Activated CD4-positive, alpha-beta memory T cell treated with anti-CD3 and anti-CD28 coated beads, Interleukin-2, amount 10 ng/mL, durations not matched to agents 7 days and 5 days (primary cell): ENCODE results near the gene TBCD. TPM values are rescaled to one million over a fixed set of nuclear protein-coding genes. Genes with fewer than 3 reads are reported as not detected.
"Not testable (repeated sequence)": the region's sequence is repeated elsewhere in the genome, so short reads cannot be mapped to it uniquely, and the experiment has no call there.

ENCODE experiments used
- CTCF ChIA-PET: fragments of 350-600 bp; sonication (Branson Sonifier 250); formaldehyde crosslinking; loops from one replicate; lab custom pipeline; 2021; ENCODE audit warnings: antibody characterized with exemption, inconsistent platforms; lab: Charles Lee
- POLR2A ChIA-PET: fragments of 350-600 bp; sonication (Branson Sonifier 250); formaldehyde crosslinking; loops from one replicate; lab custom pipeline; 2021; ENCODE audit warnings: antibody characterized with exemption; lab: Charles Lee
- DNase-seq: peaks from one replicate; pipeline ENCODE4 v3.0.0-alpha.2; 2020
- H3K27ac Mint-ChIP-seq: one replicate; pipeline ENCODE4 v1.8.0; 2021; ENCODE audit warnings: mild to moderate bottlenecking, mixed read lengths
- H3K27me3 Mint-ChIP-seq: one replicate; pipeline ENCODE4 v1.8.0; 2021; ENCODE audit warnings: mixed read lengths
- H3K36me3 Mint-ChIP-seq: one replicate; pipeline ENCODE4 v1.8.0; 2021; ENCODE audit warnings: low read depth, mixed read lengths
- H3K4me1 Mint-ChIP-seq: one replicate; pipeline ENCODE4 v1.8.0; 2021; ENCODE audit warnings: mixed read lengths
- H3K4me3 Mint-ChIP-seq: one replicate; pipeline ENCODE4 v1.8.0; 2021; ENCODE audit warnings: mild to moderate bottlenecking, mixed read lengths
- H3K9me3 Mint-ChIP-seq: one replicate; pipeline ENCODE4 v1.8.0; 2021; ENCODE audit warnings: mixed read lengths
- total RNA-seq, 2 experiments: library from RNA; stranded (reverse); gene quantifications; one replicate each; pipeline ENCODE4 v1.2.3, GENCODE V29; 2021

Gene TBCD
- total RNA-seq, 2 experiments from 2014 or later: 133 to 135 TPM

DNA sequence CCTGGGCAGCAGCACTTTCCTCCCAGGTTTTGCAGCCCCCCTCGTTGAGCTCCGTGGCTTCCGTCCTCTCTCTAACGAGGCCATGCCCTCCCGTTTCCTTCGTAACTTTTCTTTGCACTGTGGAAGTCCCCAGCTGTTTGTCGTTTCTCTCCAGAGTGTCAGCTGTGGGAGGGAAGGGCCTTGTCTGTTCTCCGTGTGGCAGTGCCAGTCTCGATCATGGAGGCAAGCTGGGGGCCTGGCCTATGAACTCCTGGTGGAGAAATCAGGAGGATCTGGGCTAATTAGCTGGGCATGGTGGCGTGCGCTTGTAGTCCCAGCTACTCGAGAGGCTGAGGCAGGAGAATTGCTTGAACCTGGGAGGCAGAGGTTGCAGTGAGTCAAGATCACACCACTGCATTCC, 28.3 kb downstream of the TBCD start:
- DNase-seq: no peak
- no peak overlapping the region for H3K4me3 Mint-ChIP-seq
- H3K9me3 Mint-ChIP-seq: no peaks in the 10 kb centered on the region
- peaks cover 21% of the 10 kb centered on the region for H3K36me3 Mint-ChIP-seq
- no peak overlapping the region for H3K27ac Mint-ChIP-seq
- CTCF ChIA-PET: interaction anchor here (0.6 to 1.6 kb wide), 4 partner anchors 85 to 299 kb away, joined by 3 to 4 read pairs (median 4); no protein-coding TSS in a partner anchor
- POLR2A ChIA-PET: no interaction called here
- H3K4me1 Mint-ChIP-seq: peaks cover 15% of the 10 kb centered on the region
- no peaks in the 10 kb centered on the region for H3K27me3 Mint-ChIP-seq

GRCh38 chr17:82780971-82781893, 29.4 kb downstream of the TBCD start:
- POLR2A ChIA-PET: interaction anchor here (1.0 kb wide), 1 partner anchor 56 kb away, joined by 3 read pairs; no protein-coding TSS in a partner anchor
- CTCF ChIA-PET: interaction anchor here (0.7 to 1.6 kb wide), 17 partner anchors 13 to 420 kb away, joined by 3 to 15 read pairs (median 4); no protein-coding TSS in a partner anchor
- no peaks in the 10 kb centered on the region for H3K9me3 Mint-ChIP-seq

GRCh38 chr17:82781894-82782274, 30.0 kb downstream of the TBCD start:
- ChIA-PET POLR2A (interaction anchor here (0.9 to 1.0 kb wide), 2 partner anchors 56 to 82 kb away, joined by 3 to 4 read pairs; no protein-coding TSS in a partner anchor), CTCF (interaction anchor here (0.6 to 1.5 kb wide), 21 partner anchors 12 to 419 kb away, joined by 3 to 15 read pairs (median 4); partner anchors contain the start of gene FN3KRP)
- Mint-ChIP-seq H3K4me1 (peaks cover 12% of the 10 kb centered on the region), H3K27me3 (no peaks in the 10 kb centered on the region), H3K9me3 (no peaks in the 10 kb centered on the region), H3K27ac (peak overlapping the region; percentile 12), H3K4me3 (no peak overlapping the region), H3K36me3 (peaks cover 21% of the 10 kb centered on the region)
- peak; percentile 89 for DNase-seq

More at GRCh38 chr17:82780971-82781893, 29.4 kb downstream of the TBCD start:
- Mint-ChIP-seq H3K36me3 (peaks cover 21% of the 10 kb centered on the region), H3K4me1 (peaks cover 12% of the 10 kb centered on the region), H3K27me3 (no peaks in the 10 kb centered on the region), H3K4me3 (no peak overlapping the region), H3K27ac (peak overlapping the region; percentile 12)
- DNase-seq: no peak

DNA sequence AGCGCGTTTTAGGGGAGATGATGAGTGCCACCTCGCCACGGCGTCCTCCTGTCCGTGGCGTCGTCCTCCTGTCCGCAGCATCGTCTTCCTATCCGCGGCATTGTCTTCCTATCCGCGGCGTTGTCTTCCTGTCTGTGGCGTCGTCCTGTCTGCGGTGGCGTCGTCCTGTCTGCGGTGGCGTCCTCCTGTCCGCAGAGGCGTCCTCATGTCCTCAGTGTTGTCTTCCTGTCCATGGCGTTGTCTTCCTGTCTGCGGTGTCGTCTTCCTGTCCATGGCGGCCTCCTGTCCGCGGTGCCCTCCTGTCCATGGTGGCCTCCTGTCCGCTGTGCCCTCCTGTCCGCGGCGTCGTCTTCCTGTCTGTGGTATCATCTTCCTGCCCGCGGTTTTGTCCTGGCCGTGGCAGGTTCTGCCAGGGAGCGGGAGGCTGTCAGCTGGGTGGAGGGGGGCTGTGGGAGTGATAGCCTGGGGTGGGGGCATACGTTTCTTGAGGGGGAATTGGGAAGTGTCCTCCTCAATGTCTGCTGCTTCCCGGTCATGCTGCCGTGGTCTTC, 30.9 kb downstream of the TBCD start:
- ChIA-PET CTCF (interaction anchor here (0.9 to 1.5 kb wide), 3 partner anchors 11 to 301 kb away, joined by 3 to 4 read pairs (median 3); no protein-coding TSS in a partner anchor), POLR2A (interaction anchor here (0.9 kb wide), 1 partner anchor 81 kb away, joined by 4 read pairs; no protein-coding TSS in a partner anchor)
- Mint-ChIP-seq H3K4me1 (peaks cover 12% of the 10 kb centered on the region), H3K36me3 (peaks cover 17% of the 10 kb centered on the region), H3K27me3 (no peaks in the 10 kb centered on the region), H3K4me3 (no peak overlapping the region), H3K9me3 (no peaks in the 10 kb centered on the region), H3K27ac (no peak overlapping the region)
- DNase-seq: no peak

GRCh38 chr17:82783498-82783897, 31.6 kb downstream of the TBCD start:
- Mint-ChIP-seq H3K27ac (no peak overlapping the region), H3K4me1 (peaks cover 12% of the 10 kb centered on the region), H3K4me3 (no peak overlapping the region), H3K36me3 (peaks cover 17% of the 10 kb centered on the region), H3K27me3 (no peaks in the 10 kb centered on the region), H3K9me3 (no peaks in the 10 kb centered on the region)
- DNase-seq: no peak
- CTCF ChIA-PET: no interaction called here
- POLR2A ChIA-PET: no interaction called here

- peaks cover 12% of the 10 kb centered on the region for H3K4me1 Mint-ChIP-seq
- POLR2A ChIA-PET: not testable (repeated sequence)
Observed at GRCh38 chr17:82785581-82785980, 33.7 kb downstream of the TBCD start.

GRCh38 chr17:82786427-82786826, 34.6 kb downstream of the TBCD start:
- ChIA-PET POLR2A (no interaction called here), CTCF (no interaction called here)
- peaks cover 12% of the 10 kb centered on the region for H3K4me1 Mint-ChIP-seq
- H3K4me3 Mint-ChIP-seq: no peak overlapping the region
- no peak overlapping the region for H3K27ac Mint-ChIP-seq
- peaks cover 17% of the 10 kb centered on the region for H3K36me3 Mint-ChIP-seq
- DNase-seq: no peak
- H3K9me3 Mint-ChIP-seq: no peaks in the 10 kb centered on the region
- H3K27me3 Mint-ChIP-seq: no peaks in the 10 kb centered on the region

More at GRCh38 chr17:82785581-82785980, 33.7 kb downstream of the TBCD start:
- CTCF ChIA-PET, H3K27me3 Mint-ChIP-seq, H3K9me3 Mint-ChIP-seq, DNase-seq, H3K27ac Mint-ChIP-seq, H3K4me3 Mint-ChIP-seq: not testable (repeated sequence)
- peaks cover 17% of the 10 kb centered on the region for H3K36me3 Mint-ChIP-seq

DNA sequence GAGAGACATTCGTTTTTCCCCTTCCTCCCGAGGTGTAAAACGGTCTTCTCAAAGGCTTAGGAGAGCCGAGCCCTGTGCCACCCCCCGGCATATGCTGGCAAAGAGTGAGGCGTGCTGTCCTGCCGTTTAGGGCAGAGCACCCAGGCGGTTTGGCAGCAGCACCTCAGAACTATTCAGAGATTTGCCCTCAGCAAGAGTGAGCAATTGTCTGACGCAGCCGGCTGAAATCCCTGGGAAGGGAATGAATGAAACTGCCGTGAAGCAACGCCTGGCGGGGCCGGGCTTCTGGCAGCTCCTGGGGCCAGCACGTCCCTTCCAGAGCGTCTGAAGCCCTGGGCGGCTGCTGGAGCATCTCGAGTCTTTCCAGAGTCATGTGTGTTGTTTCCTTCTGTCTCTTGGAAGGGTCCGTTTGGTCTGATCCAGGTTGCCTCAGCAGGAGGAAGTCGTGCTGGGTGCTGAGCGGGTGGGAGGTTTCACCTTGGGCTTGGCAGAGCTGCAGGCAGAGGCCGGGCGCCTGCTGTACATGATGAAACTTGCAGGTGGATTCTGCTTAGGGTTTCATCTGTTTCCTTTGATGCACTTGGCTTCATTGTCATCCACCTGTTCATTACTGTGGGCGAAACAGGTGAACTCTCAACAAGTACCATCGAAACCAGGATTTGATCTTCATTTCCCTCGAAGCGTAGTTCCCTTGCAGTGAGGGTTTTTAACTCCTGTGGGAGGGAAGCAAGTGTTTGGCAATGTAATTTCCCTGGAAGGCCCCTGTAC, 35.4 kb downstream of the TBCD start:
- Mint-ChIP-seq H3K4me1 (peaks cover 7% of the 10 kb centered on the region), H3K9me3 (no peaks in the 10 kb centered on the region), H3K4me3 (no peak overlapping the region), H3K36me3 (peaks cover 13% of the 10 kb centered on the region), H3K27ac (no peak overlapping the region), H3K27me3 (no peaks in the 10 kb centered on the region)
- ChIA-PET CTCF (interaction anchor here (0.6 kb wide), 1 partner anchor 12 kb away, joined by 3 read pairs; no protein-coding TSS in a partner anchor), POLR2A (no interaction called here)
- no peak for DNase-seq

DNA sequence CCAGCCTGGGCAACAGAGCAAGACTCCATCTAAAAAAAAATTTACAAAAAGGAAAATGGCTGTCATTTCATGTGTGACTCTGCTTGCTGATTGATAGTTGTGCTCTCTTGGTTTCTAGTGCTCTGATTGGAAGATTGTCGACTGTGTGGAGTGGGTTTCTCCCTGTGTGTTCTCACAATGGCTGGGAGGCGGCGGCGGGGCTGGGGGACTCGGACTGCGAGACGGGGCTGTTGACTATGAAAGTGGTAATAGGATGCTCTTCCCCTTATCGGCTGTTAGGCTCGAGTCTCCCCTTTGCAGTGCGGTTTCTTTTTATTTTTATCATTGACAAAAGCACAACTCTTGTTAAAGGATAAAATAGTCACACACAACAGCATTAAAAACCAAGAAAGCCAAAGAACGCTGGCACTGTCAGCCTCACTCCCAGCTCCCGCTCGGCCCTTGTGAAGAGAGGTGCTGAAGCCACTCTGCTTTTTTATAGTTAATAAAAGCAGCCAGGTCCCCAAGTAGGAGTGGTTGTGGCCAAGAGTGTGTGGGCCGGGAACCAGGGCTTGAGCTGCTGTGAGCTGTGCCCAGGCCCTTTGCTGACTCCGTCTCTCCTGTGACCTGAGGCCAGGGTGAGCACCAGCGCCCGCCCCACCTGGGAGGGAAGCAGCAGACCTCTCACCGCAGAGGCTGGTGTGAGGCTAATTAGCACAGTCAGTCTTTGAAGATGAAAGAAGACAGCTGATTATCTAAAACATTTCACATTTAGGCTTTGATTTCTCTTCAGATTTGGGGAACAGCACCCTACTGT, 36.5 kb downstream of the TBCD start:
- DNase-seq: no peak
- POLR2A ChIA-PET: no interaction called here
- H3K9me3 Mint-ChIP-seq: no peaks in the 10 kb centered on the region
- CTCF ChIA-PET: interaction anchor here (0.6 kb wide), 1 partner anchor 11 kb away, joined by 3 read pairs; no protein-coding TSS in a partner anchor
- H3K4me1 Mint-ChIP-seq: no peaks in the 10 kb centered on the region
- H3K27ac Mint-ChIP-seq: no peak overlapping the region
- peaks cover 5% of the 10 kb centered on the region for H3K36me3 Mint-ChIP-seq
- H3K4me3 Mint-ChIP-seq: no peak overlapping the region
- H3K27me3 Mint-ChIP-seq: no peaks in the 10 kb centered on the region

GRCh38 chr17:82789051-82789592, 37.3 kb downstream of the TBCD start:
- no peaks in the 10 kb centered on the region for H3K27me3 Mint-ChIP-seq
- H3K4me1 Mint-ChIP-seq: no peaks in the 10 kb centered on the region
- CTCF ChIA-PET: no interaction called here
- H3K27ac Mint-ChIP-seq: no peak overlapping the region
- no peak overlapping the region for H3K4me3 Mint-ChIP-seq
- POLR2A ChIA-PET: no interaction called here
- no peak for DNase-seq
- peaks cover 4% of the 10 kb centered on the region for H3K36me3 Mint-ChIP-seq
- H3K9me3 Mint-ChIP-seq: no peaks in the 10 kb centered on the region

- no peak for DNase-seq
- ChIA-PET CTCF (no interaction called here), POLR2A (no interaction called here)
- Mint-ChIP-seq H3K9me3 (no peaks in the 10 kb centered on the region), H3K36me3 (no peaks in the 10 kb centered on the region), H3K4me1 (no peaks in the 10 kb centered on the region), H3K27me3 (no peaks in the 10 kb centered on the region), H3K4me3 (no peak overlapping the region), H3K27ac (no peak overlapping the region)
Observed at GRCh38 chr17:82789806-82790205, 37.9 kb downstream of the TBCD start.

DNA sequence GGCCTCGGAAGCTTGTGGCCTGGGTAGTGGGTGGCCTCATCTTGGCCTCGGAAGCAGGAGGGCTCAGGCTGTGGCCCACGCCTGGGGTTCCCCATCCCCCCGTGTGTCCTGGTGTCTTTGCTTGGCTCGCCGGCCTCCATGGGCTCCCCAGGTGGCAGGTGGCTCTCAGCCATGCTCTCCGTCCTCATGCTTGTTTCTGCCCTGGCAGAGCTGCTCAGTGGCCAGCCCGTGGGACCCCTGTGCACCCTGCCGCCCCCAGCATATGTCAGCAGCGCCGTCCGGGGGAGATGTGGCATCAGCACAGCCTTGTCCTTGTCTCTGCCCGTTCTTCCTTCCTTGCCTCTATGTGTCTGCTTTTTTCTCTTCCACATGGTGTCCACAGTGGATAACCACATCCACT, 38.5 kb downstream of the TBCD start:
- Mint-ChIP-seq H3K27me3 (no peaks in the 10 kb centered on the region), H3K27ac (no peak overlapping the region), H3K36me3 (no peaks in the 10 kb centered on the region), H3K9me3 (no peaks in the 10 kb centered on the region), H3K4me1 (no peaks in the 10 kb centered on the region), H3K4me3 (no peak overlapping the region)
- CTCF ChIA-PET: no interaction called here
- POLR2A ChIA-PET: no interaction called here
- no peak for DNase-seq
